ENCODE measurements around the gene PTOV1.

GRCh38 chr19:49829200-49829599, 21.8 kb upstream of the PTOV1 start:
- no peak for TF ChIP-seq CTCF (IDR thresholded peaks at IDR 0.05; ENCODE audit: control extremely low read depth in 1 of 3, insufficient read depth in 1 of 3, low read depth in 1 of 3, low read length in 3 of 3)
- TF ChIP-seq CBX5 (IDR thresholded peaks at IDR 0.05; ENCODE audit: low read depth, low read length): no peak
- no peak for TF ChIP-seq POLR2AphosphoS5 (IDR thresholded peaks at IDR 0.05; ENCODE audit: low read depth, low read length)
- TF ChIP-seq MAFK (IDR thresholded peaks at IDR 0.05; ENCODE audit: low read depth, low read length): no peak
- TF ChIP-seq EZH2 (IDR thresholded peaks at IDR 0.05; ENCODE audit: low read depth, low read length, severe bottlenecking): no peak
- TF ChIP-seq JUN (IDR thresholded peaks at IDR 0.05; ENCODE audit: low read depth, low read length): no peak
- TF ChIP-seq CHD1 (IDR thresholded peaks at IDR 0.05; ENCODE audit: low read depth, low read length): no peak
- no peak for TF ChIP-seq RAD21 (IDR thresholded peaks at IDR 0.05 in 1 of 2, conservative IDR thresholded peaks at IDR 0.05 in 1 of 2; ENCODE audit: low read depth in 2 of 2, low read length in 2 of 2)
- no peak for TF ChIP-seq TBP (IDR thresholded peaks at IDR 0.05; ENCODE audit: low read depth, low read length)

Data from H1 (cell line).